GM21423 (cell line): ENCODE measurements around the gene FOXN1.
A peak's percentile ranks its signal among the peaks of the same experiment; 100 is the strongest.

ENCODE experiments used
- ATAC-seq: cut with Tn5 transposase; IDR thresholded peaks from one replicate; pipeline ENCODE4 v1.9.1; 2021; ENCODE audit warnings: mild to moderate bottlenecking, moderate library complexity; ENCODE audit not compliant: unreplicated experiment

FOXN1 gene

GRCh38 chr17:28545141-28545503 is 39.0 kb downstream of the FOXN1 start:
- ATAC-seq: no peak

DNA sequence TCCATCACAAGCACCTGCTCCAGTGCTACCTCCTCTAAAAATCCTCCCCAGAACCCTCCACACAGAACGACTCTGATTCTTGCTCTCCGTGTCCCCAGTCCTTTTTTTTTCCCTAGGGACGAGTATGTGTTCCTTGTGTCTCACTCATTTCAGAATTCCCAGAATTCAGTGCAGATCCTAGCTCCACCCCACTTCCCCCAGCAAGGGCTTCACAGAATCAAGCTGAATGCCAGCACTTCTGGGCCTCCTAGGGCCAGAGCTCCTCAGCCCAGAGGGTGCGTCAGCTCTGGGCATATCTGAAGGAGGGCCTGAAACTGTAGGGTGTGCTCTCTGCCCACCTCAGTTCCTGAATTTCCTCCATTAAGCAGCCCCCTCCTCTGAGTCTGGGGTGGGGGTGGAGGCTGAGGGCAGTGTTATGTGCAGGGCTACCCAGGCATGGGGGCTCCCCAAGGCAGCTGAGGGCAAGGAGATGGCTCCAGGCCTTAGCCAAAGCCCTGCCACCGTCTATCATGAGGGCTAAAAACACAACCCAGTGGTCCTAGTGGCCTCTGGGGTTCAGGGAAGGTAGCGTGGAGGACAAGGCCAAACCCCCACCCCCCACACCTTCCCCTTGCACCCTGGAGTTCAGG is 39.8 kb downstream of the FOXN1 start:
- no peak for ATAC-seq

- no peak for ATAC-seq
Observed at GRCh38 chr17:28547096-28547622, 41.0 kb downstream of the FOXN1 start.

- no peak for ATAC-seq
Observed at GRCh38 chr17:28547623-28548416, 41.7 kb downstream of the FOXN1 start.

DNA sequence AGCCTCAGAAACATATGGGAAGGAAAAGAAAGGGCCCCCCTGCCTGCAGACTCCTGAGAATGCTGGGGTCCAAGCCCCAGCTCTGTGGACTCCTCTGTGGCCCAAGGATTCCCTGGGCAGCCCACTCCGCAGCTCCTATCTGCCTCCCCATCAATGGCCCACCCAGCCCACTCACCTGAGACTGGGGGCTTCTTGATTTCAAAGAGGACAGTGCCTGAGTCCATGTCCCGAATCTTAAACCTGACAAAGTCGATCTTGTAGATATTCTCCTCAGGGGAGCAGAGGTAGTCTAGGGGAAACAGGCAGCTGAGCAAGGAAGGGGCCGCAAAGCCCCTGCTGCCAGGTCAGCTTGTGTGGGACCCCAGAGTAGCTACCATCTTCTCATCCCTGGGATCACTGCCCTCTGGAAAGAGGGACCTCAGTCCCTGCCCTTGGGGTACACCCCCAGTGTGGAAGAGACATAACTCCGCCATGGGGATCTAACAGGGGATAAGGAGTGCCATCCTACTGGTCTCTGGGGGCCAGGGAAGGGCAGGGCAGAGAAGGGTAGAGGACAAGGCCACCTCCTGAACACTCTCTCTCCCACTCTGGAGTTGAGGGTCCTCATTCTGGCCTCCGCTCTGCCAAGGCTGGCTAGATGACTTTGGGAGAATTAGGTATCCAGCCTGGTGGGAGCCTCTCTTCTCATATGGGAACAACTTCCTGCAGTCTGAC is 42.4 kb downstream of the FOXN1 start:
- no peak for ATAC-seq

- peak; percentile 47 for ATAC-seq
Observed at GRCh38 chr17:28549236-28550132, 43.3 kb downstream of the FOXN1 start.

DNA sequence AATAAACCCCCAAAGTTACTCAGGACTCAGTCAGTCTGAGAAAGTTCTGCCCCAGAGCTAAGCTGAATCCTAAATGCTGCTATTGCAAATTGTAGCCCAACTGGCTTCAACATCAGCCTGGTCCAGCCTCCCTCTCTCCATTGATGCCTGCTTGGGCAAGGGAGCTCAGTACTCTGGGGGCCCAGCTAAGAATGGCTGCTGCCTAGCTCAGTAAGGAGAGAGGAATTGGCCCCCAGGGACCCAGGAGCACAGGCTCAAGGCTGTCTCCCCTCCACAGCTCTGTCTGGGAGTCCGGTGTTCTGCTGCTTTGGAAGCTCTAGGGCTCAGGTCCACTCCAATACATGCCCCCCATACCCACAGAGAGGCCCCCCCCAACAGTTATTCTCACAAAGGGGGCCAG is 44.7 kb downstream of the FOXN1 start:
- no peak for ATAC-seq

DNA sequence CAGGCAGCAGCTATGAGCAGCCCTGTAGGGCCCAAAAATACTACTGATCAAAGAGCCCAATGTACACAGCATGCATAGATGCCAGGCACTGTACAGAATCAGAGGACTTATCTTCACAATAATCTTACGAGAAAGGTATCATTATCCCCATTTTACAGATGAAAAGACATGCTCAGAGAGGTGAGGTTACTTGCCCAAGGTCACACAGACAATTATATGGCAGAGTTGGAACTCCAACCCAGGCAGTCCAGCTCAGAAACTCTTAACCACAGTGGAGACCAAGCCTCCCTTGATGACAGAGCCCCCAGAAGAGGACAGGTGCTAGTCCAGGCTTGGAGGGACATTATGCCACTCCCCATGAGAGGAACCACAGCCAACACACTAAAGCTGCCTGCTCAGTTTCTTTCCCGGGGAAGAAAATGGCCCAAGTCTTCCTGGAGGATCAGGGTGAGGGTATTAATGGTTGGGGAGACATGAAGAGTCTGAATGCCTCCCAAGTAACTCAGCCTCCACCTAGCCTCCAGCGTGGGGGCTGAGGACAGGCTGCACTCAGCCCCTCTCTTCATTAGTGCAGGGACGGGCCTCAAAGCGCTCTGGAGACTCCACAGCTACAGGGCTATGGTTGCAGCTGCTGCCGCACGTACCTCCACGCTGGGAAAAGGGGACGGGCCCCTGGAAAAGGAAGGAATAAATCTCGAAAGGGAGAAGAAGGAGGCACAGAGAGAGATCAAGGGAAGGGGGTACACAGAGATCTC is 45.5 kb downstream of the FOXN1 start:
- no peak for ATAC-seq

GRCh38 chr17:28552176-28552999 is 46.2 kb downstream of the FOXN1 start, which contains the start of gene UNC119:
Gene UNC119 (minus strand): TSS chr17:28552624. CDS start chr17:28552557, 67 bp downstream.
- peak; percentile 48 for ATAC-seq

DNA sequence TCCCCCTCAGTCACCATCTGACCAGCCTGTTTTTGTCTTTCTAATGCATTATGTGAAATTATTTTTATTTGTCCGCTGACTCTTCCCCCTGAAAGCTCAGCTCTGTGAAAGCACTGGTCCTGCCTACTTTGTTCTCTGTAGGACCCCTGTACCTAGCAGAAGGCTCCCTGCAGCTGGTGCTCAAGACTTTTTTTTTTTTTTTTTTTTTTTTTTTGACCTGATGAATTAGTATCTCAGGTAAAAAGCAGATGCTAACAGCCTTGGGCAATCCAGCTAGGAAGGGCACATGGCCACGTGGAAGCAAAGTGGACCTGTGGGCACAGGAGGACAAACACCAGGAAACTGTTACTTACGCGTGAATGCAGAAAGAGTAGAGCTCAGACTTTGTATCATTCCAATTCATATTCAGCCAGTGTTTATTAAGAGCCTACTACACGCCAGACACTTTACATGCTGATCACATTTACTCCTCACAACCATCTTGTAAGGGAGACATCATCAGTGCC is 46.9 kb downstream of the FOXN1 start:
- ATAC-seq: no peak

DNA sequence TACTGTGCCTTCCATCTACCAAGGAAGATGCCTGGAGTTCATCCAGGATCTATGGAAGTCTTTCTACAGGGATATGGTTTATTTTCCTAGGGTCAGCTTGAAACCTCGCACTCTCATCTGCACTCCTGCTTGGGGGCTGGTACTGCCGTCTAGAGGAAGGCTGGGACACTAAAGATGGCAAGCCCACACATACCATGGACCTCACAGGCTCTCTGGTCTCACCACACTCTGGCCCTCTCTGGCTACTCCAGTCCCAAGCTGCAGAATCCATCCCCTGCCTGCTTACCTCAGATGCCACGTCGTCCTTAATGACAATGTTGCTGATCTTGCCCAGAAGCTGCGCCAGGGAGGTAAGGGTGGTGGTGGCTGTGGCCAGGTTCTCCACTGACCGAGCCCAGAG is 48.4 kb downstream of the FOXN1 start:
- no peak for ATAC-seq

GRCh38 chr17:28555022-28555421 is 48.9 kb downstream of the FOXN1 start:
- no peak for ATAC-seq

- ATAC-seq: no peak
Observed at GRCh38 chr17:28563475-28563874, 57.3 kb downstream of the FOXN1 start.

DNA sequence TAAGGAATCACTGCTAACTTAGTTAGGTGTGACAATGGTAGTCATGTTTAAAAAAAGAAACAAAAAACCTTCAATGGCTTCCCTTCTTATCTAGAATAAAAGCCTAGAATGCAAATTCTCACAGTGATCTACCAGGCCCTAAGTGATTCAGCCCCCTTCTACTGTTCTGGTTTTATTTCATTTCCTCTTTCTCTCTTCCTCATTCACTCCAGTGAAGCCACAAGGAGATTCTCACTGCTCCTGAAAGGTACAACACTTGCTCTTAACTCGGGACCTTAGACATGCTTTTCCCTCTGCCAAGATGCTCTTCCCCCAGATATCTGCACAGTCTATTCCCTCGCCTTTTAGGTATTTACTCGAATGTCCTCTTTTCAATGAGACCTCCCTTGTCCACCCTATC is 61.5 kb downstream of the FOXN1 start:
- ATAC-seq: peak; percentile 38

DNA sequence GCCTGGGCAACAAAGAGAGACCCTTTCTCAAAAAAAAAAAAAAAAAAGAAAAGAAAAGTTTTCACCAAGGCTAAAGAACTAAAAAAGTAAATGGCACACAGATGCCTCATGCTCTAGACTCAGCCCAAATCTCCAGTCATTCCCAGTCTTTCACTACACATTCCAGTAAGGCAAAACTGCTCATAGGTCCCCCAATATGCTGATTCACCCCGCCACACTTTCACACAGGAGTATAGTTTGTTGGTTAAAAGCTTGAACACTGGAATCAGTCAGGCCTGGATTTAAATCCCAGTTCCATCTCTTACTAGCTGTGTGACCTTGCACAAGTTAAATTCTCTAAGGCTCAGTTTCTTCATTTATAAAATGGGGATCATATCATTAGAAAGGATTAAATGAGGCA is 63.3 kb downstream of the FOXN1 start:
- no peak for ATAC-seq

- ATAC-seq: peak; percentile 31
Observed at GRCh38 chr17:28570716-28571360, 64.7 kb downstream of the FOXN1 start.

DNA sequence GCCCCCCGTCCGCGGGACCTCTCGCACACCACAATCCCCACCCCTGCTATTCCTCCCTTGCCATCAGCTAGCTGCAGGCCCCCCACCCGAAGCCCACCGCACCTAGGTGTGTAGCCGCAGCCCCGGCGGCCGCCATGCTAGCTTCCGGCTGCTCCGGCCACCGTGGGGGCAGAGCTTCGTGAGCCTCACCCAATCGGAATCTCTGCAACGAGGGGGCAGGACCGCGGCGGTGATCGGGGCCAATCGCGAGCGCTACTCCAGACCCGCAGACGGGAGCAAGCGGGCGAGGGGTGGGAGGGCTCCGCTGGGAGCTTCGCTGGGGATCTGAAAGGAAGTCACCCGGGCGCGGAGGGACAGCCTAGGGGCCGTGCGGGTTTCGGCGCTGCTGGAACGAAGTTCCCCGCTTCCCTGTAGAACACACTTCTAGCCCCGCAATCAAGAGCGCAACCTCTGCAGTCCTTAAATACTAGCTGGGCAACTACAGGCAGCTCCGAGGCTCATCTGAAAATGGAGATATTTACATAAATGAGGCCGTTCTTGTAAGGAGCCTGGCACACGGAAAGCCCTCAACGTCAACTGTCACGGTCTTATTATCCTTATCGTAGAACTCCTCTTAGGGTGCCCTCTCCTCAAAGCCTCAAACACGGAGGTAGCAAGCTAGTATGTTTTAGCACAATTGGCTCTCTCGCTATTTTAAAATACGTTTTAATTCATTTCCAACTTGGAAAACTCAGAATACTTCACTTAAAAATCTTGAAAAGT is 65.4 kb downstream of the FOXN1 start, which contains the start of gene PIGS:
Gene PIGS (minus strand): TSS at position 164 of the 762 bp plus-strand sequence. CDS start 28 bp downstream, at position 136.
- ATAC-seq: peak; percentile 79
